Sigmoid colon (tissue), 4 donors: Measurements from ENCODE around the gene NDST1.

Experiments
- CTCF ChIP-seq, 4 experiments: fragments of 450-650 bp in 3 of 4; fragments of 200-600 bp in 1 of 4; IDR thresholded peaks; one replicate each; pipeline ENCODE4 v1.5.1; 2016 to 2019; ENCODE audit warnings: antibody characterized with exemption in 4 of 4, mild to moderate bottlenecking in 3 of 4, moderate library complexity in 2 of 4
- POLR2A ChIP-seq, 2 donors: fragments of 450-650 bp; IDR thresholded peaks; one replicate each; pipeline ENCODE4 v1.6.1; 2016; ENCODE audit warnings: antibody characterized with exemption in 2 of 2, mild to moderate bottlenecking in 2 of 2, moderate library complexity in 2 of 2
- POLR2AphosphoS5 ChIP-seq, 4 donors: sonication (generic); formaldehyde crosslinking; IDR thresholded peaks; one replicate each; pipeline ENCODE4 v1.6.1; 2017; ENCODE audit warnings: antibody characterized with exemption in 4 of 4

GRCh38 chr5:150578781-150579461 is 71.0 kb downstream of the NDST1 start:
- TF ChIP-seq CTCF (IDR thresholded peaks at IDR 0.05) (no peak), POLR2A (IDR thresholded peaks at IDR 0.05) (no peak), POLR2AphosphoS5 (IDR thresholded peaks at IDR 0.05) (no peak)
